GM18868 (cell line): ENCODE results near the gene KLHL36.
"Not testable (repeated sequence)": the region's sequence is repeated elsewhere in the genome, so short reads cannot be mapped to it uniquely, and the experiment has no call there.

ENCODE experiments used
- ATAC-seq: cut with Tn5 transposase; IDR thresholded peaks from one replicate; pipeline ENCODE4 v1.9.1; 2021; ENCODE audit warnings: mild to moderate bottlenecking, moderate library complexity; ENCODE audit not compliant: unreplicated experiment

The KLHL36 gene

DNA sequence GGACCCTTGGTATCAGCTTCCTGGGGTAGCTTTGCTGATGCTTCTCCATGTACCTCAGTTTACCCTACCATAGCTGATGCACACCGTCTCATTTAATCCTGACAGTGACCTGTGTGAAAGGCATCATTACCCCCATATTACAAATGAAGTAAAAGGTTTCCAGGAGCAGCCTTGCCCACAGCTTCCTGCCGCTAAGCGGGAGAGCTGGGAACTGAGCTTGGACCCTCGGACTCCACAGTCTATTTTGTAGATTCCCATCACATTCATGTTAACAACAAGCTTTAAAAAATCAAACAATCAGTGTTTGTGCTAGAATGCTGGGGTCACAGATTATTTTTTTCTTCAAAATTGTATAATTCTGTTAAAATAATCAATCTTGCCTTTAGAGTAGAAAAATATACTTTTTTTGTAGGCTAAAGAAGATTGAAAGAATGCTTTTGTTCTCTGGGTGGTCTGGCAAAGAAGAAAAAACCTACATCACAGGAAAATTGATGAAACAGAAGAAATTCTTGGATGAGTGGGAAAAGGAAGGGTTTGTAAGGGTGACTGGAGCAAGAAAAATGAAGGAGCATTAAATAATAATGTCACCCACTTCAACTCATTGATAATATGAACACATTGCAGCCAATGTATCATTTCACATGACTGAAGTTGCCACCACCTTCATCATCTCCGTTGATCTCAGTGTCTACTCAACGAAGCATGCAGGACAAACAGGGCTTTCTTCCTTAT, 41.9 kb downstream of the KLHL36 start:
- no peak for ATAC-seq

DNA sequence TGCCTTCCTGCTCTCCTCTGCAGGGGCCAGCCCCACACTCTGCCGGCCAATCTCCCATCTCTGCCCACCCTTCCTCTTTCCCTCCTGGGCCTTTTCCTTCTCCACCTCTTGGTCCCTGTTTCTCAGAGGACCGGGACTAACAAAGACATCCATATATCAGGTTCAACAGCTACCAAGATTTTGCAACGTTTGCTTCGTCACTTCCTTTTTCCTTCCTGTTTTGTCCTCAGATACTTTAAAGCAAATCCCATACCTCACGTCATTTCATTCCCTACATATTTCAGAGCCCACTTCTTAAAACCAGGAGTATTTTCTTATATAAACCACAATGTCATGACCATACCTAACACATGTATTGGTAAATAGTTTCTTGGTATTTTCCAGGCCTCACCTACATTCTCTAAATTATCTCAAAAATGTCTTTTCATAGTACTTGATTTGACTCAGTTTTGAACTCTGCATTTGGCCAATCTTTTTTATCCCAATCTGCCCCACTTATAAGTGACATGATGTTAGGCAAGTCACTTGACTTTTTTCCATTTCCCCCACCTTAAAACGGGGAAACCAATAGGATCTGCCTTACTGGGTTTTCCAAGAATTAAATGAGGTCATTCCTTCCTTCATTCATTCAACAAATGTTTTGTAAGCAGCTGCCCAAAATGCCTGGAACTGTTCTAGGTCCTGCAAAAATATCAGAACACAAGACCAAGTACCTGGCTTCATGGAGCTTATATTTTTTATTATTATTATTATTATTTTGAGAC, 44.3 kb downstream of the KLHL36 start:
- ATAC-seq, result no peak

DNA sequence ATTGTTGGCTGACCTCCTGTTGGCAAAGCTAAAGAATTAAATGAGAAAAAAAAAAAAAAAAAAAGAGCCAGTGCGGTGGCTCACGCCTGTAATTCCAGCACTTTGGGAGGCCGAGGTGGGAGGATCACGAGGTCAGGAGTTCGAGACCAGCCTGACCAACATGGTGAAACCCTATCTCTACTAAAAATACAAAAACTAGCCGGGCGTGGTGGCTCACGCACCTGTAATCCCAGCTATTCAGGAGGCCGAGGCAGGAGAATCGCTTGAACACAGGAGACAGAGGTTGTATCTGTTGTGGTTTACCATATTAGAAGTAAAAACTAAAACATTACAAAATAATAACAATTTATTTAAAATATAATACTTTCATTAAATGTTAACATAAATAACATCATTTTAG, 45.6 kb downstream of the KLHL36 start:
- not testable (repeated sequence) for ATAC-seq

DNA sequence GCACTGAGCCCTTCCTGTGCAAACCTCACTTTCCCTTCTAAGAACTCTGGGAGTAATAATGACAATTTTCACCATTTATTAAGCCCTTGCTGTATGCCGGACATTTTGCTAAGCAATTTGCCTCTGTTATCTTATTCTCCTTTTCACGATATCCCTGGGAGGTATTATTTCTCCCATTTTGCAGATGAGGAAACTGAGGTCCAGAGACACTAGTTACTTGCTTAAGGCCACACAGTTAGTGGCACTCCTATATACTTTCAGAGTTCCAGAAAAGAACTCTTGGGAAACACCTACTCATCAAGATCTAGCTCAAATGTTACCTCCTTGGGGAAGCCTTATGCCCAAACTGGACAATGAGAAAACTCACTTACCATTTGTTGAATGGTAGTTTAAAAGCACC, 46.7 kb downstream of the KLHL36 start:
- ATAC-seq, result no peak

DNA sequence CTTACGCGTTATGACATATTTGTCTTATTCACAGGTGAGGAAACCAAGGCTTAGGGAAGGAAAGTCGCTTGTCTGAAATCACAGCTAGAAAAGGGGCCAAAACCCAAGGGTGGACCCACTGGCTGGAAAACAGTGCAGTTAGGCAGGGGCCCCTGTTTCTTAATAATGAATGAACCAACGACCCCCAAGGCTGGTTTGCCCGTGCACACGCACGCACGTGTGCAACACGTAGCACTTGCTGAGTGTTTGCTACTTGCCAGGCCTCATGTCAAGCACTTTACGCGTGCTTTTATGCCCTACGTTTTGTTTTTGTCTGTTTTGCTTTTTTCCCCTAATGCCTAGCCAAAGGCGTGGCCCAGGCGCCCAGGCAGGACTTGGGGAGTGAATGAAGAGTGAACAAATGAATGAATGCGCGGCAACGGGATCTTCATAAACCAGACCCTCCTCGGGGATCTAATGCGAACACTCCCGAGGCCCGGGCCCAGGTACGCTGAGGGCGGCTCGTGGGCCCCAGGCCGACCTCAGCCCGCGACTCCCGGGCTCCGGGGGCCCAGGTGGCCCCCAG, 50.9 kb downstream of the KLHL36 start:
- peak; percentile 19 for ATAC-seq

DNA sequence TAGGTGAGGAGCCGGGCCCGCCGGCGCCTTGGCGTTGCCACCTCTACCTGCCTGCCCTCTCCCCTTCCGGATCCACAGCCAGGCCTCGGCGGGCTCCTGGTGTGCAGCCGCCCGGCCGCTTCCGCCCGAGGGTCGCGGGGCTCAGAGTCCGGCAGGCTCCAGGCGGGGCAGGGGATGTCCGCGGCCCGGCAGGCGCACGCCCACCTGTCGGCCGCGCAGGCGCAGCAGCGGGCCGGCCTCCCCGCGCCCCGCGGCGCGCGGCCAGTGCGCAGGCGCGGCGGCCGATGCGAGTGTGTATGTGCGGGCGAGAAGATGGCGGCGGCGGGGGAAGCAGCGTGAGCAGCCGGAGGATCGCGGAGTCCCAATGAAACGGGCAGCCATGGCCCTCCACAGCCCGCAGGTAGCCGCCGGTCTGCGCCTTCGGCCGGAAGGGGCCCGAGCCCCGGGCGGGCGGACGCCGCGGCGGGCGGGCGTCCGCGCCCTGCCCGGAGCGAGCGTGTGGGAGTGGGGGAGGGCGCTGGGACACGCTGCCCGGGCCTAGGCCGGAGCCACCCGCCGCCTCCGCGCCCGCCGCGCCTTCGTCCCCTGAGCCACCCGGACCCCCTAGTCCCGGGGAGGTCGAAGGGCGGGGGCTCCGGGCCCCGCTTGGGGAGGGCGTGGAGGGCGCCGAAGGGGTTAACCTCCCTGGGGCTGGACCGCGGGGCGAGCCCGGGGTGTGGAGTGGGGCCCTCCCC, 51.6 kb downstream of the KLHL36 start, which contains the start of gene USP10:
TSS of gene USP10 (plus strand) at position 289 of the 734 bp plus-strand sequence. CDS start at position 380, 91 bp downstream.
- peak; percentile 77 for ATAC-seq

DNA sequence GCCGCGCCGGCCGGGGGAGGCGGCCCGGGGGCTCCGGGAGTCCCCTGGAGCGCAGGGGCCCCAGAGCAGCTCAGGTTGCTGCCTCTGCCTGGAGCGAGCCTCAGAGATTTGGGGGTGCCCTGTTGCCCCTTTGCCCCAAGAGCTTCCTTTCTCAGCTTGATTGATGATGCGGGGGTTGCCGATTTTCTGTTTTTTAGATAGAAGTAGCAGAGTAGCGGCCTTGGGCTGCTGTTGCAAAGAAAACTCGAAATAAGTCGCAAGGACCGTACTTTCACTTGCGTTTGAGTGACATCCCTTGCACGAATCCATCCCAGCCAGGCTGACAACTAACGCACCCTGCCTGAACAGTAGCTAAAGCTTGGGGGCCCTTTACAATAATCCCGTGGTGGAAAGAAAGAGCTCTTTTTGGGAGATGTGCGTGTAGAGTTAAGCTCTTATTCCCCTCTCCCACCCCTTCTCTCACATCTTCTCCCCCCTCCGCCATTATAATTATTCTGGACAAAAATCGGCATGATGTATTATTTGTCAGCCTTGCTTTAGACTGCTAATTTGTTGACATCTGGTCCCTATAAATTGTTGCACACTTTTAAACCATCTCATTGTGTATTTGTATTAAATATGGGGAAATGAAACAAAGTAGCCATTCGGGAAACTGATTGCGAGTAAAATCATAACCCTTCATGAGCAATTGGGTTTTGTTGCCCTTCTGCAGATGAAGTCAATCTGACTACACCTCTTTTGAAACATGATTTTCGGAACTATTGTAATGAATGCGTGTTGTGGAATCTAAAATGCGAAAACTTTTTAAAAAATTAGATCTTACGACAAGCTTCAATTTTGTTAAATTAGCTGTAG, 52.4 kb downstream of the KLHL36 start:
- ATAC-seq, result peak; percentile 20

DNA sequence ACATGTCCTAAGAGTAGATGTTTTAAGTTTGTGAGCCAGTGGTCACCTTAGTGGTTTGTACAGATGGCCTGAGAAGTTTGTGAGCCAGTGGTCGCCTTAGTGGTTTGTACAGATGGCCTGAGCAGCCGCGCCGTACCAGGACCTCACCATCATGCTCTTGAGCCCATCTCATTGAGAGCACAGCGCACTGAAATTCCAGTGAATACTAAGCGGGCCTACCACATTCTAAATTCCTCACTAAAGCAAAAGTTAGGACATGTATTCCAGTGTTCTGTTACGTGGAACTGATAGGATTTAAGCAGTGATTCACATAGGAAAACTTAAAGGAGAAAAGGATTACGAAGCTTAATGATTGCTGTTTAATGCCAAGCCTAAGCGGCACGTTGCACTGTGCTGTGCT, 55.4 kb downstream of the KLHL36 start:
- no peak for ATAC-seq

DNA sequence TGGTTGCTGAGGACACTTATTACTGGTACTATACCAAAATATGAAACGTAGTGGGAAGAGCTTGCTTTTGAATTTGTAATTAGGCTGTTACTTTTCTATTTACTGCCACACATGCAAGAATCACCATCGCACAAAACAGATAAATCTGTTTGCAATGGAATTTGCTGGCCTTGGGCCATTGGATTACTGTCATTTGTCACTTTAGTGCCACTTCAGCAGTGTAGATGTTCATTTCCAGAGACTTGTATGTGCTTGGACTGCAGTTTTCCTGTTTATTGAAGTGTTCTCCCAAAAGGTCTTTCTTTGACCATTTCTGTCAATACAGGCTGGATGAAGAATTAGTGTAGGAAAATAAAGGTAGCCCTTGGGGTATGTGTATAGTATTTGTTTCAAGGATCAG, 55.9 kb downstream of the KLHL36 start:
- no peak for ATAC-seq

DNA sequence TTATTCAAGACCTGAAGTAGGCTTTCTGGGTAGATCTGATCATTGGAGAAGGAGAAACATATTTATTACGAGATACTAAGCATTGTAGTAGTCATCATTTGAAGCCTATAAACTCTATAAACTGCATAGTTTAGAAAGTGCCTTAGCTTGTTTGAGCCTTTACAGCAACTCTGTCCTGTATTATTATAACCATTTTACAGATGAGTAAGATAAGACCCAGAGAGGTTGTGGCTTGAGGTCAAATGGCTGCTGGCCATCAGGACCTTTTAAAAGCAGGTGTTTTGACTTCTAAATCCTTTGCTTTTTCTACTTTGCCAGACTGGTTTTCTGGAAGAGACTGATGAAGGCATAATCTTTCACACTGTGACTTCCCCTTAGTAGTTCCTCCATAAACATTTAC, 58.5 kb downstream of the KLHL36 start:
- ATAC-seq, result no peak

DNA sequence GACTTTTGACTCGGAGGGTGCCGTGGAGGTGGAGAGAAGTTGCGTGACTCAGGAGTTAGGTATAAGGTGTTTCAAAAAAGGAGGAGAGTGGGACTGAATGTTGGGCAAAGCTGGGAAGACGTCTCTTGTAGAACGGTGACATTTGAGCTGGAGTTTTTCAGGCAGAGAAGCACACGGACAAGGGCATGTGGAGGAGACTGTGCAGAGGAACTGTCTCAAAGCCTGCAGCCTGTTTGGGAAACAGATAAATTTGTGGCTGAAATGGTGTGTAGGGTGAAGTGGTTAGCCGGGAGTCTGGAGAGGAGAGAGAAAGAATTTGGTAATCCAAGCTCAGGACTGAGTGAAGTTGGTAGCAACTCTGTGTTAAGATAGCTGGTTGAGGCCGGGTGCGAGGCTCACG, 61.3 kb downstream of the KLHL36 start:
- ATAC-seq, result no peak

DNA sequence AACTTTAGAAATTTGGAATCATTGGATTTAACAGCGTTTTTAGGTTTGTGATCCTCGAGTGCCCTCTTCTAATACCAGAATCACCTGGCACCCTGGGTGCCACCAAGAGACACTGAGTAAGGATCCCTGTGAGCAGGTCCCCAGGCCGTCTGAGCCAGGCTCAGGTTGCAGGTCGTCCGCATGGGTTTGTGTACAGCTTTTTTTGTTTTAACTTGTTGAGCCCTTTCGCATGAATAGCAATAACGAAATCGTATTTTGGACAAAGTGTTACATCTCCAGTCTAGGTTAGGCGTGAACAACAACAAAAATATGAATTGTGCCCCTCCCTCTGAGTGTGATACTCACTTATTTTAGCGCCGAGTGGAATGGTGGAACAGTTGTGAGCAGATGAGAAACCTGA, 62.4 kb downstream of the KLHL36 start:
- ATAC-seq, result no peak
